IMR-90 (cell line): Measurements from ENCODE around the gene NIPSNAP3A. TPM values are rescaled to one million over a fixed set of nuclear protein-coding genes. Genes with fewer than 3 reads are reported as not detected.

Experiments used
- ATAC-seq: fragments of 200-7000 bp; cut with Tn5 transposase; 2 replicates; pipeline ENCODE4 v1.9.1; 2020; ENCODE audit warnings: low read depth, mild to moderate bottlenecking, moderate library complexity
- BruUV-seq: library from RNA; stranded (reverse); fragments of 400-500 nt; replicated peaks from 2 replicates; lab custom pipeline; 2021; lab: Mats Ljungman, UMichigan
- CTCF ChIA-PET: fragments of 300-600 bp; formaldehyde crosslinking; extraction: SDS; loops from one replicate; lab custom pipeline; 2021; ENCODE audit warnings: antibody characterized with exemption; lab: Yijun Ruan, JAX
- POLR2A ChIA-PET: fragments of 300-600 bp; sonication (Branson Sonifier 250); formaldehyde crosslinking; loops from one replicate; lab custom pipeline; 2022; ENCODE audit warnings: antibody characterized with exemption; ENCODE audit not compliant: unreplicated experiment; lab: Charles Lee
- DNase-seq: peaks from one replicate; pipeline ENCODE4 v3.0.0; 2013
- H2AFZ ChIP-seq: replicated peaks from 2 replicates; pipeline ENCODE3; 2013; ENCODE audit warnings: low read length, mild to moderate bottlenecking; ENCODE audit not compliant: poor library complexity
- H2AK5ac ChIP-seq: 2 replicates; pipeline ENCODE4 v1.6.1; 2013; ENCODE audit warnings: low read depth, low read length, inconsistent platforms
- H2AK9ac ChIP-seq: replicated peaks from 2 replicates; pipeline ENCODE3; 2013; ENCODE audit warnings: mild to moderate bottlenecking, low read depth, low read length, moderate library complexity; ENCODE audit not compliant: poor library complexity
- H2BK120ac ChIP-seq: 2 replicates; pipeline ENCODE4 v1.6.1; 2013; ENCODE audit warnings: low read depth, low read length, inconsistent platforms
- H2BK15ac ChIP-seq: 3 replicates; pipeline ENCODE4 v1.6.1; 2013; ENCODE audit warnings: low read depth, low read length, inconsistent platforms
- H2BK20ac ChIP-seq: 2 replicates; pipeline ENCODE4 v1.6.1; 2013; ENCODE audit warnings: low read depth, mild to moderate bottlenecking, inconsistent platforms, low read length, moderate library complexity
- H2BK5ac ChIP-seq: 2 replicates; pipeline ENCODE4 v1.6.1; 2013; ENCODE audit warnings: mild to moderate bottlenecking, low read depth, low read length, inconsistent platforms; ENCODE audit not compliant: poor library complexity, severe bottlenecking
- H3K14ac ChIP-seq: replicated peaks from 2 replicates; pipeline ENCODE4 v1.6.1; 2013; ENCODE audit warnings: low read depth, low read length, inconsistent platforms
- H3K18ac ChIP-seq: 2 replicates; pipeline ENCODE4 v1.6.1; 2013; ENCODE audit warnings: low read depth, low read length, control low read depth
- H3K23ac ChIP-seq: 2 replicates; pipeline ENCODE4 v1.6.1; 2013; ENCODE audit warnings: low read depth, low read length, inconsistent platforms
- H3K27ac ChIP-seq: 2 replicates; pipeline ENCODE4 v1.5.1; 2013; ENCODE audit warnings: mild to moderate bottlenecking, control low read depth, low read length; ENCODE audit not compliant: insufficient read depth
- H3K27me3 ChIP-seq: 2 replicates; pipeline ENCODE4 v1.6.1; 2013; ENCODE audit warnings: low read length; ENCODE audit not compliant: control insufficient read depth, insufficient read depth
- H3K36me3 ChIP-seq: 2 replicates; pipeline ENCODE4 v1.6.1; 2013; ENCODE audit warnings: low read length, mixed read lengths; ENCODE audit not compliant: control insufficient read depth, insufficient read depth
- H3K4ac ChIP-seq: 2 replicates; pipeline ENCODE4 v1.6.1; 2013; ENCODE audit warnings: low read depth, low read length, inconsistent platforms
- H3K4me1 ChIP-seq: 2 replicates; pipeline ENCODE4 v1.6.1; 2013; ENCODE audit warnings: low read length, mixed read lengths; ENCODE audit not compliant: control insufficient read depth, insufficient read depth
- H3K4me2 ChIP-seq: 2 replicates; pipeline ENCODE4 v1.6.1; 2013; ENCODE audit warnings: low read depth, mild to moderate bottlenecking, control low read depth, low read length, moderate library complexity
- H3K4me3 ChIP-seq: 2 replicates; pipeline ENCODE4 v1.5.1; 2013; ENCODE audit warnings: low read depth, mild to moderate bottlenecking, control low read depth, low read length, moderate library complexity; ENCODE audit not compliant: insufficient read depth
- H3K56ac ChIP-seq: 2 replicates; pipeline ENCODE4 v1.6.1; 2013; ENCODE audit warnings: low read length, inconsistent platforms; ENCODE audit not compliant: insufficient read depth; ENCODE audit errors: extremely low read depth
- H3K79me1 ChIP-seq, 2 experiments: 2 replicates each; pipeline ENCODE4 v1.6.1; 2013; ENCODE audit warnings: low read length in 2 of 2, inconsistent platforms in 1 of 2, low read depth in 1 of 2
- H3K9ac ChIP-seq: 2 replicates; pipeline ENCODE4 v1.6.1; 2013; ENCODE audit warnings: low read depth, low read length, control low read depth
- H3K9me1 ChIP-seq: 2 replicates; pipeline ENCODE4 v1.6.1; 2013; ENCODE audit warnings: low read length, inconsistent platforms; ENCODE audit not compliant: insufficient read depth
- H3K9me3 ChIP-seq: 2 replicates; pipeline ENCODE4 v1.6.1; 2013; ENCODE audit warnings: low read length; ENCODE audit not compliant: control insufficient read depth, insufficient read depth
- H4K20me1 ChIP-seq: 2 replicates; pipeline ENCODE4 v1.6.1; 2013; ENCODE audit warnings: low read length, inconsistent platforms; ENCODE audit not compliant: insufficient read depth
- H4K5ac ChIP-seq: 2 replicates; pipeline ENCODE4 v1.6.1; 2013; ENCODE audit warnings: mild to moderate bottlenecking, low read depth, low read length, control low read depth
- H4K8ac ChIP-seq, 2 experiments: 2 replicates each; pipeline ENCODE4 v1.6.1; 2013; ENCODE audit warnings: low read depth in 2 of 2, low read length in 2 of 2, control low read depth in 1 of 2, inconsistent platforms in 1 of 2
- H4K91ac ChIP-seq: 2 replicates; pipeline ENCODE4 v1.6.1; 2013; ENCODE audit warnings: low read depth, low read length, inconsistent platforms; ENCODE audit not compliant: insufficient read depth
- CEBPB ChIP-seq: IDR thresholded peaks from 2 replicates; pipeline ENCODE4 v1.6.1; 2012; ENCODE audit warnings: low read depth, low read length, improper control_type of control experiment
- CHD1 ChIP-seq: IDR thresholded peaks from 2 replicates; pipeline ENCODE4 v1.6.1; 2012; ENCODE audit warnings: low read depth, low read length, improper control_type of control experiment
- FOS ChIP-seq: fragments of 150-350 bp; IDR thresholded peaks from 2 replicates; pipeline ENCODE4 v1.6.1; 2016; ENCODE audit warnings: low read depth, low read length
- MAFK ChIP-seq: IDR thresholded peaks from 2 replicates; pipeline ENCODE4 v1.6.1; 2012; ENCODE audit warnings: low read depth, low read length, improper control_type of control experiment
- MAZ ChIP-seq: IDR thresholded peaks from 2 replicates; pipeline ENCODE4 v1.6.1; 2012; ENCODE audit warnings: low read depth, mild to moderate bottlenecking, low read length, improper control_type of control experiment, moderate library complexity, borderline replicate concordance
- MXI1 ChIP-seq: IDR thresholded peaks from 2 replicates; pipeline ENCODE4 v1.6.1; 2012; ENCODE audit warnings: low read depth, mild to moderate bottlenecking, low read length, moderate library complexity, borderline replicate concordance
- NFE2L2 ChIP-seq: fragments of 150-350 bp; IDR thresholded peaks from 2 replicates; pipeline ENCODE4 v1.6.1; 2016; ENCODE audit warnings: low read depth, mild to moderate bottlenecking, low read length
- POLR2A ChIP-seq: IDR thresholded peaks from 2 replicates; pipeline ENCODE4 v1.6.1; 2012; ENCODE audit warnings: mild to moderate bottlenecking, low read depth, low read length
- RFX5 ChIP-seq: IDR thresholded peaks from 2 replicates; pipeline ENCODE4 v1.8.0; 2012; ENCODE audit warnings: low read depth, mild to moderate bottlenecking, low read length, moderate library complexity
- SMC3 ChIP-seq: fragments of 150-350 bp; IDR thresholded peaks from 2 replicates; pipeline ENCODE4 v1.6.1; 2016; ENCODE audit warnings: low read depth, mild to moderate bottlenecking, antibody characterized with exemption, low read length, moderate library complexity
- WGBS, 2 experiments: methylation state at CpG; one replicate each; pipeline versions ENCODE4 v1.1.5 to v1.1.7; 2013; ENCODE audit warnings: missing lambda C conversion rate in 2 of 2; ENCODE audit not compliant: insufficient read length in 1 of 2; ENCODE audit errors: extremely low coverage in 2 of 2; 5-methylcytosine and 5-hydroxymethylcytosine counted together
- dilution Hi-C: fragments of 300-500 bp; cut with HindIII; formaldehyde crosslinking; loops from one replicate; pipeline ENCODE4 v1.14.3; 2018; ENCODE audit warnings: low sequenced_read_pairs; ENCODE audit not compliant: unreplicated experiment
- in situ Hi-C: fragments of 300-500 bp; cut with MboI; formaldehyde crosslinking; loops from 3 replicates; pipeline ENCODE4 v1.14.3; 2019; ENCODE audit warnings: low sequenced_read_pairs, inconsistent platforms, mixed read lengths
- intact Hi-C: fragments of 100-400 bp; cut with micrococcal nuclease; formaldehyde crosslinking; loops from 2 replicates; pipeline ENCODE4 v1.10.0; 2022
- polyA plus RNA-seq, 3 experiments: library from polyadenylated mRNA; depleted of rRNA; stranded (reverse); fragments of >200 nt; gene quantifications; 2 replicates each; pipeline ENCODE4 v1.2.3, GENCODE V29; 2012; ENCODE audit warnings: low replicate concordance in 1 of 3
- total RNA-seq: library from RNA; depleted of rRNA; stranded (reverse); fragments of >200 nt; gene quantifications from 2 replicates; pipeline ENCODE4 v1.2.3, GENCODE V29; 2012
- TF ChIP-seq, protein P1 (sequence below): fragments of 150-350 bp; IDR thresholded peaks from 2 replicates; pipeline ENCODE4 v1.6.1; 2016; ENCODE audit warnings: low read depth, mild to moderate bottlenecking, low read length, moderate library complexity, borderline replicate concordance
- TF ChIP-seq, protein P2 (sequence below): conservative IDR thresholded peaks from 2 replicates; pipeline ENCODE4 v1.5.1; 2012; ENCODE audit warnings: mild to moderate bottlenecking, low read depth, low read length, improper control_type of control experiment
- TF ChIP-seq, protein P3 (sequence below): fragments of 150-350 bp; IDR thresholded peaks from 2 replicates; pipeline ENCODE4 v1.6.1; 2017; ENCODE audit warnings: mild to moderate bottlenecking, antibody characterized with exemption, low read length, low read depth

NIPSNAP3A gene
- total and polyA plus RNA-seq, 2 of the 4 experiments (the other 2 are of a cell fraction) = 21.4 to 32.1 TPM

DNA sequence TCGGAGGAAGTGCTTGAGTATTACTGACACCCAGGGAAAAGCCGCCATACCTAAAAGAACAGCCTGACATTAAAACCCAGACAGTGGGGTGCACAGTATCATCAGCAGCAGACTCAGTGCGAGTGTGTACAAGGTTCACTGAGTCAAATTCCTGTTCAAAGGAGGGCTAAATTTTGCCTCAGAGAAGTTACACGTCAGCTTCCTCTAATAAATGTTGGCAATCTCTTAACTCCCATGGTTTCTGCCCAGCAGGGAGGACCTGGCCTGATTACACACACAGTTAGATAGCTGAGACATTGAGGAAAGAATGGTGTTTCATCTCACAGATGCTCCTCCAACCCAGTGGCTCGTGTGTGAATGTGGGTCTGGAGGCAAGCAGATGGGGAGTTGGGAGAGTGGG lies 54.6 kb downstream of the NIPSNAP3A start:
- no peak for ATAC-seq
- H3K4me1 ChIP-seq = no peaks in the 10 kb centered on the region
- BruUV-seq = no TSS peak
- intact Hi-C loops (no loop called here), in situ Hi-C loops (no loop called here), dilution Hi-C loops (no loop called here)
- no peaks in the 10 kb centered on the region; a peak in 1 of 4 replicates for H3K79me1 ChIP-seq
- no peak overlapping the region for H4K91ac ChIP-seq
- no peak overlapping the region for H3K4ac ChIP-seq
- H3K9ac ChIP-seq = no peak overlapping the region
- no peak overlapping the region for H3K18ac ChIP-seq
- no peak overlapping the region for H2BK20ac ChIP-seq
- H3K14ac ChIP-seq = no peak overlapping the region
- DNase-seq = no peak
- no peak overlapping the region for H3K56ac ChIP-seq
- H2BK15ac ChIP-seq = no peak overlapping the region
- no peak overlapping the region for H2AK5ac ChIP-seq
- H3K36me3 ChIP-seq = peaks cover 73% of the 10 kb centered on the region
- no peak overlapping the region for H3K4me2 ChIP-seq
- no peak overlapping the region for H4K8ac ChIP-seq
- POLR2A ChIA-PET = no interaction called here
- no peak overlapping the region for H2BK5ac ChIP-seq
- H3K9me3 ChIP-seq = no peaks in the 10 kb centered on the region
- CTCF ChIA-PET = no interaction called here
- no peak overlapping the region for H2AFZ ChIP-seq
- no peak overlapping the region for H3K23ac ChIP-seq
- H4K5ac ChIP-seq = no peak overlapping the region
- no peak overlapping the region for H3K27ac ChIP-seq
- peaks cover 4% of the 10 kb centered on the region for H3K9me1 ChIP-seq
- 0 out of 2 replicates have a peak, but pooled peaks cover 3% of the 10 kb centered on the region for H4K20me1 ChIP-seq
- no peaks in the 10 kb centered on the region for H3K27me3 ChIP-seq
- TF ChIP-seq, protein P1, sequence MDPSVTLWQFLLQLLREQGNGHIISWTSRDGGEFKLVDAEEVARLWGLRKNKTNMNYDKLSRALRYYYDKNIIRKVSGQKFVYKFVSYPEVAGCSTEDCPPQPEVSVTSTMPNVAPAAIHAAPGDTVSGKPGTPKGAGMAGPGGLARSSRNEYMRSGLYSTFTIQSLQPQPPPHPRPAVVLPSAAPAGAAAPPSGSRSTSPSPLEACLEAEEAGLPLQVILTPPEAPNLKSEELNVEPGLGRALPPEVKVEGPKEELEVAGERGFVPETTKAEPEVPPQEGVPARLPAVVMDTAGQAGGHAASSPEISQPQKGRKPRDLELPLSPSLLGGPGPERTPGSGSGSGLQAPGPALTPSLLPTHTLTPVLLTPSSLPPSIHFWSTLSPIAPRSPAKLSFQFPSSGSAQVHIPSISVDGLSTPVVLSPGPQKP = no peak
- no peak for TF ChIP-seq MAFK
- TF ChIP-seq POLR2A = no peak
- no peak for TF ChIP-seq CEBPB
- TF ChIP-seq FOS = no peak
- no peak for TF ChIP-seq MAZ
- TF ChIP-seq, protein P2, sequence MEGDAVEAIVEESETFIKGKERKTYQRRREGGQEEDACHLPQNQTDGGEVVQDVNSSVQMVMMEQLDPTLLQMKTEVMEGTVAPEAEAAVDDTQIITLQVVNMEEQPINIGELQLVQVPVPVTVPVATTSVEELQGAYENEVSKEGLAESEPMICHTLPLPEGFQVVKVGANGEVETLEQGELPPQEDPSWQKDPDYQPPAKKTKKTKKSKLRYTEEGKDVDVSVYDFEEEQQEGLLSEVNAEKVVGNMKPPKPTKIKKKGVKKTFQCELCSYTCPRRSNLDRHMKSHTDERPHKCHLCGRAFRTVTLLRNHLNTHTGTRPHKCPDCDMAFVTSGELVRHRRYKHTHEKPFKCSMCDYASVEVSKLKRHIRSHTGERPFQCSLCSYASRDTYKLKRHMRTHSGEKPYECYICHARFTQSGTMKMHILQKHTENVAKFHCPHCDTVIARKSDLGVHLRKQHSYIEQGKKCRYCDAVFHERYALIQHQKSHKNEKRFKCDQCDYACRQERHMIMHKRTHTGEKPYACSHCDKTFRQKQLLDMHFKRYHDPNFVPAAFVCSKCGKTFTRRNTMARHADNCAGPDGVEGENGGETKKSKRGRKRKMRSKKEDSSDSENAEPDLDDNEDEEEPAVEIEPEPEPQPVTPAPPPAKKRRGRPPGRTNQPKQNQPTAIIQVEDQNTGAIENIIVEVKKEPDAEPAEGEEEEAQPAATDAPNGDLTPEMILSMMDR = no peak
- no peak for TF ChIP-seq RFX5
- TF ChIP-seq NFE2L2 = no peak
- TF ChIP-seq, protein P3, sequence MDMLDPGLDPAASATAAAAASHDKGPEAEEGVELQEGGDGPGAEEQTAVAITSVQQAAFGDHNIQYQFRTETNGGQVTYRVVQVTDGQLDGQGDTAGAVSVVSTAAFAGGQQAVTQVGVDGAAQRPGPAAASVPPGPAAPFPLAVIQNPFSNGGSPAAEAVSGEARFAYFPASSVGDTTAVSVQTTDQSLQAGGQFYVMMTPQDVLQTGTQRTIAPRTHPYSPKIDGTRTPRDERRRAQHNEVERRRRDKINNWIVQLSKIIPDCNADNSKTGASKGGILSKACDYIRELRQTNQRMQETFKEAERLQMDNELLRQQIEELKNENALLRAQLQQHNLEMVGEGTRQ = no peak
- no peak for TF ChIP-seq CHD1
- TF ChIP-seq MXI1 = no peak
- no peak for TF ChIP-seq SMC3
- H2BK120ac ChIP-seq = no peak overlapping the region
- no peak overlapping the region for H3K4me3 ChIP-seq
- WGBS, 2 experiments = no CpG with 5 or more reads among the region's 5 CpGs
- H2AK9ac ChIP-seq = no peak overlapping the region
